NOMO-1 treated with DMSO at 0.1 percent for 48 hours (cell line): Measurements from ENCODE around the gene CDH4.
"Not testable (repeated sequence)": the region's sequence is repeated elsewhere in the genome, so short reads cannot be mapped to it uniquely, and the experiment has no call there.

Experiments used
- DNase-seq: peaks from one replicate; lab custom pipeline; 2025; ENCODE audit not compliant: unreplicated experiment; lab: John Stamatoyannopoulos, UW

The CDH4 gene

GRCh38 chr20:61253640-61254511, 1.8 kb downstream of the CDH4 start:
- DNase-seq, result no peak

DNA sequence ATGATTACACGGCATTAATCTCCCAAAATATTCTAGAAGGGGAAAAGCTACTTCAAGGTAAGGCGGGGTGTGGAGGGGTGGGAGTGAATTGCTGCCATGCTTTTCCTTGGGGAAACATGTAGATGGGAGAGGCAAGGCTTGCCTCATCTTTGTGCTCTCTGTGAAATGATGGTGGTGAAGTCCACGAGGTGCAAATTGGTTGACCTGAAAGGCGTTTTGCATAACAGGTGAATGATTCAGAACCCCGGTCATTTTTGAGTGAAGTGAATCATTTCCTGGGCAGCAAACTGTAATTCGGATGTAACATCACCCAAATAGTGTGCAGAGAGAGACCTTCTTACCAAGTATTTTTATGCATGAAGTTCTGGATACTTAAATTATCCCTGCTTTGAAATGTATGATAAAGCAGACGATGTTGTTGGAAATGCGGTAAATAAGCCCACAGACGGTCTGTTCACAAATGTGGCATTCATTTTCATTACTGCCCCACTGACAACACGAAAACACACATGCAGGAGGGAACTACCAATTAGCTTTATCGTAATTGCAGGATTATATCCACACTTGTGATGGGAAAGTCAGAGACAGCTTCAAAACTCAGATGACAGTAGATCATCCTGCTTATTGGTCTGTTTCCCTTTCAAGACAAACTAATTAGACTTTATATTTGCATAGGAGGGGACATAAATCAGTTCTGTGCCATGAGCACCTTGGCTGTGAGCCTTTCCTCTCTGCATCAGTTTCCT, 3.0 kb downstream of the CDH4 start:
- no peak for DNase-seq

DNA sequence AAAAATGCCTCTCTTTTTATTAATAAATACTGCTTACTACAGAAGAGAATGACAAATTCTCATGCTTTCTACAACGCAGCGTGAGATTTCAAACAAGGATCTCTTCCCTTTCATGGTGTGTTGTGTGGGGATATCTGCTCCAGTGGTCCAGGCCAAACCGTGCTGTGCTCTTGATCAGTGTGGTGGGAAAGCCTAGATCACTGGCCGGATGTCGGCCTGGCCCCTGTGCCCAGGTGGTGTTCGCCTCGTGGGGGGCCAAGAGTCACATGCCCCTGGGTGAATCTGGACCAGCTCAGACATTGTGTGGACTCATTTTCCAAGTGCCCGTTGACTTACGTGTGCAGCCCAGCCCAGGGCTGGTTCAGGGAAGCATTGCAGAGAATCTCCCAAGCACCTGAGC, 4.3 kb downstream of the CDH4 start:
- DNase-seq, result no peak

GRCh38 chr20:61256824-61257223, 4.8 kb downstream of the CDH4 start:
- DNase-seq, result no peak

- DNase-seq, result no peak
Measured at GRCh38 chr20:61257611-61258010, 5.5 kb downstream of the CDH4 start.

DNA sequence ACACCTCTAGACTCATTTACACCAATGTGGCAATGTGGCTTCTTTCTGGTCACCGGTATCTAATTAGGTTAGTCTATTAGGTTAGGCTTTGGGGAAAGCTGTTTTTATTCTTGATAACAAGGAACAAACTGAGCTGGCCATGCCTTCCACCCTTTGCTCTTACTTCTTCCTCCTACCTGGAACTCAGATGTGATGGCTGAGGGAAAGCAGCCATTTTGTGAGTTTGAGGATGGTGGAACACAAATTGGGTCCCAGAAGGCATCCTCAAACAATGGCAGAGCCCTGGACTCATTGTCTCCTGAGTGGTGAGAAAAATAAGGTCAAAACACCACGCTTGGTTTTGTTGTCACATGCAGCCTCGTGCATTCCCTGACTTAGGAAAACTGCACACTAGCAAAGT, 7.7 kb downstream of the CDH4 start:
- DNase-seq, result no peak

DNA sequence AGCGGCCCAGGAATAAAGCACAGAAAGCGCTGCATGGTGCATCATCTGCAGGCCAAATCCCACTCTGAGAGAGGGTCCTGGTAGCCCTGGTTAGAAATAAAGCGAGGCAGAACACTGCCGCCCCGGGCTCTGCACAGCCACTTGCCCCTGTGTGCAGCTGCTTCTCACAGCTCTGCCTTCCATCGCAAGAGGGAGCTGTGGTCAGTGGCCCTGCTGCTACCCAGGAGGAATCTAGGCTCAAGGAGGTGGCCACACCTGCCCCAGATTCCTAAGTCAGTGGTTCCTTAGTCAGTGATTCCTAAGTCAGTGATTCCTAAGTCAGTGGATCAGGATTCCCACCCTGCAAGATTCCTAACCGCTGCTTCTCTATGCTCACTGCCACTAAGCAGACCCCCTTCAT, 8.8 kb downstream of the CDH4 start:
- DNase-seq, result no peak

DNA sequence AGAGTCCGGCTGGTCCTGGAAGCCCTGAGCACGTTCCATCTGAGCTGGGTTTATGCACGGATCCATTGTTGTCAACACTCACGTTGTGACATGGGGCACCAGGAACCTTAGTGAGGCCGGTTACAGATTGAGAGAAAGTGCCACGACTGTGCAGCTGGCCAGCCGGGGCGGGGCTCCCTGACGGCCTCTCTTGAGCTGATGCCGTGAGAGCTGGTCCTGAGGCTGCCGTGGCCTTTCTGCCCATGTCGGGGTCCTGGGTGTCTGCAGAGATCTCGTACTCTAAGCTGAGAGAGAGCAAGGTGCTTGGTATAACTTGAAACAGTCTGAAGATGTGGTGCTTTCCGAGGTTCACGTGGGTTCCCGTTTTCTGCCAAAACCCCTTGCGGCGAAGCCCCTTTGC, 10.0 kb downstream of the CDH4 start:
- no peak for DNase-seq

- DNase-seq, result no peak
Measured at GRCh38 chr20:61262514-61262913, 10.5 kb downstream of the CDH4 start.

GRCh38 chr20:61263084-61263695, 11.1 kb downstream of the CDH4 start:
- no peak for DNase-seq

GRCh38 chr20:61263938-61264337, 11.9 kb downstream of the CDH4 start:
- no peak for DNase-seq

DNA sequence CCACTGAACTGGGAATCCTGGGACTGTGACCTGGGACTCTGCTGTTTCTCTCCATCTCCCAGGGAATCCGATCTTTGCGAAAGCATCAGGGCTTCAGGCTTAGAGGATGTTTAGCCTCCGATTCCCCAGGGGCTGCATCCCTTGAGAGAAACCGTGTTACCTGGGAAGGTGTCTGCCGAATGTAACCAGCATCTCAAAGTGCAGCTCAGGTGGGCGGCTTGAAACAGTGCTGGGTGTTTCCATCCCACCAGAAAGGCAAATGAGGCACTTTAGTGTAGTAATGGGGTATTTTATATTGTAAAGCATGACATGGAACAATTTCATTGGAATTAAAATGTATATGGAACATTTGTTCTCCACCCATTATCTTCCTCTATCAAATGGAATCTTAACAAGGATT, 15.2 kb downstream of the CDH4 start:
- DNase-seq, result no peak

DNA sequence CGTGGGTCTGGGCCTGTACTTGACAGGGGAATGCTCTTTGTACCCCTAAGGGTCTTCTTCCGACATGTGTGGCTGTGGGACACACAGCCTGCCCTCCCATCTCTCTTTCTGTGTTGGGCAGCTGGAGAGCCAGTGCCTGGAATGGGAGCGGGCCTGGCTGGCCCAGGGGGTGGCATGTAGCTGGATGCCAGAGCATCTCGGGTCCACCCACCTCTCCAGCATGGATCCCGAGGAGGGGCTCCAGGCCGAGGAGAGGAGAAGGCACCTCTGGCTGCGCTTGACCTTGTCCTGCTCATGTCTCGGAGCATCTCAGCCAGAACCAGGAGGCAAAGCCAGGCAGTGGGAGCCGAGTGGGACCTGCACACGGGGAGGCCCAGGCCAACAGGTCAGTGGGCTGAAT, 16.0 kb downstream of the CDH4 start:
- no peak for DNase-seq

DNA sequence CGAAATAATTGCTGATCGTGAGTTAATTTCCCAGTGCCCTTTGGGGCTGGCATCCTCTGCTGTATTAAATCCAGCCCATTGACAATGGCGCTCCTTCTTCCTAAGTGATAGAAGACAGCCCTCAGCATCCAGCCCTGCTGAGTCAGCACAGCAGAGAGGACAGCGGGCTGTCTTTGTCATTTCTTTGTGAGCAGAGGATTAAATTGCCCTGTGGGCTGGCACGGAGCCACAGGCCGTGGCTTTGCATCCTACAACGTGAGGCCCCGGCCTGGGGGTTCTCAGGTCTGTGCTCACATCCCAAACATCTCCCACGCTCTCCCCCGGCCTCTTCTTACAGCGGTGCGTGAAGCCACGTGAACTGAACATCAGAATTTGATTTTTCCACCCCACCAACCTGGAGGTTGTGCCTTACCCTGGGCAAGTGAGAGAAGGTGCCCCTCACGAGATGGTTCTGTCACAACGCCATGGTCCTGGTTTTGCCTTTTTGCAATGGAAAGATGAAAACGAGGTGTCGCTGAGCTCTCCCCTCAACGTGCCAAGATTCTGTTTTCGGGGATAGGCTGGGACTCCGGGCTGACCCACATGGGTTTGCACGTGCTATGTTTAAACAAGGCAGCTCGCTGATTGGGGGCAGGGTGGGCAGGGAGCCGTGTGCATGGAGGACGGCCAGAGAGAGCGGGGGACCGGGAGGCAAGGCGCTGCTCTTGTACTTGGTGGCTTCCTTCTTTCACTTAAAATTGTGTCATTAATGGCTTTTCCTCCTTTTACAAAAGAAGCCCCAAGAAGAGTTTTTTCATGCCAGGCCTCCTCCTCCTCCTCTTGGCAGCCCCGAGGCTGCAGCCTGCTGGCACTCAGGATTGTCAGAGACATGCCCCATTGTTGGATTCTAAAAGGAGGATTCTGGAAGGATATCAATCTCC, 19.5 kb downstream of the CDH4 start:
- DNase-seq, result no peak

DNA sequence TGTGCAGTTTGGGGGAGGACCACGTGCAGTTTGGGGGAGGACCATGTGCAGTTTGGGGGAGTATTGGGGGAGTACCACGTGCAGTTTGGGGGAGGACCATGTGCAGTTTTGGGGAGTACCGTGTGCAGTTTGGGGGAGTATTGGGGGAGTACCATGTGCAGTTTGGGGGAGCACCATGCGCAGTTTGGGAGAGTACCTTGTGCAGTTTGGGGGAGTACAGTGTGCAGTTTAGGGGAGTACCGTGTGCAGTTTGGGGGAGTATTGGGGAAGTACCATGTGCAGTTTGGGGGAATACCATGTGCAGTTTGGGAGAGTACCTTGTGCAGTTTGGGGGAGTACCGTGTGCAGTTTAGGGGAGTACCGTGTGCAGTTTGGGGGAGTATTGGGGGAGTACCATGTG, 21.0 kb downstream of the CDH4 start:
- DNase-seq, result not testable (repeated sequence)

- DNase-seq, result not testable (repeated sequence)
Measured at GRCh38 chr20:61273666-61274065, 21.6 kb downstream of the CDH4 start.

- DNase-seq, result no peak
Measured at GRCh38 chr20:61274326-61274725, 22.3 kb downstream of the CDH4 start.

DNA sequence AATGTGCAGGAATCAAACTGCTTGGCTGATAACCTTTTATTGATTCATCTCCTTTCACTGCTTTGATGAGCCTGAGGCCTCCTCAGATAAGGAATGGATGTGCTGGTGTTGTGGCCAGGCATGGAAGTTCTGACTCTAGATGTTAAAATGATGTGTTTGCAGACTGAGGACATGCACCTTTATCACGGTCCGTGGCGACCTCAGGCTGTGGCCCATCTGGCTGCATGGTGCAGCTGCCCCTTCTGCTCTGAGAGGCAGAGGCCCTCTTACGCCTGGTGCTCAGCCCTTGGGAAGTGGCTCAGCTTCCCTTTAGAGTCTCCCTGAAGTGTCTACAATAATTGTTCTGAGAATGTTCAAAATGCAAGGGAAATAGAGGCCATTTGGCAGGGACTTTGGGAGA, 26.2 kb downstream of the CDH4 start:
- no peak for DNase-seq

GRCh38 chr20:61279621-61280150, 27.6 kb downstream of the CDH4 start:
- DNase-seq, result no peak

DNA sequence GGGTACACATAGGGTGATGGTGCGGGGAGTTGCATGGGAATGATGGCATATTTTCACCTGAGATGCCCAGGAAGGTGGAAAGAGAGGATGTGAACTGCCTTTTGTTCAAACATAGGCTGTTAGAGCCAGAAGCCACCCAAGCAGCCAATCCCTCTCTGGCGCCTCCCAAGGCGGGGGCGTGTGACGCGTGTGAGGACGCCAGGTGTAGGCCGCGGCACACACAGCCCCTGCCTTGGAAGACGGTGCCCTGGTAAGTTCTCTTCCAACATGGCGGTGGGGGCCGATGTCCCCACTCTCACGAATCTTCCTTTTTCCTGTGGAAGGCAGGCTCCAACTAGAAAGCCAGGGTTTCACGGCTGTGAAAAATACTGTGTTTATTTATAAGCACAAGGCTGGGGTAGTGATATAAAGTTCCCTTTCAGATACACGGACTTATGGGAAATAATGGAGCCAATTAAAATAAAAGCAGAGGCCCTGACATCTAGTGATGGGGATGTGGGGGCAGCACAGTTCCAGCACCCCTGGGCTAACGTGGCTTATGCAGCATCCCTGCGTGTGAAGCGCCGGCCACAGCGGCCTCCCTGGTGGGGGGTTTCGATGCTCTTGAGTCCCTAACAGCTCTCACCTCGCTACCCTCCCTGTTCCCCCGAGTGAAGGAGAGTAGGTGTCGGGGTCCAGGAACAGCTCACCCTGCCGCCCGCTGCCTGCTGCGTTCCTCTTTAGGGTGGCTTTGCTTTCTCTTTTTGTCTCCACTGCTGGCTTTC, 28.3 kb downstream of the CDH4 start:
- DNase-seq, result no peak
